Panc1 (cell line): Measurements from ENCODE around the gene GOLGA8M.
"Not testable (repeated sequence)": the region's sequence is repeated elsewhere in the genome, so short reads cannot be mapped to it uniquely, and the experiment has no call there.

Experiments used
- CTCF ChIP-seq: fragments of 450-650 bp; IDR thresholded peaks from 2 replicates; pipeline ENCODE4 v1.5.1; 2017; ENCODE audit warnings: mild to moderate bottlenecking
- POLR2AphosphoS5 ChIP-seq: IDR thresholded peaks from 2 replicates; pipeline ENCODE4 v1.6.1; 2012; ENCODE audit warnings: mild to moderate bottlenecking, low read depth, low read length, moderate library complexity
- SIN3A ChIP-seq: IDR thresholded peaks from 2 replicates; pipeline ENCODE4 v1.6.1; 2012; ENCODE audit warnings: low read depth, mild to moderate bottlenecking, low read length, moderate library complexity, borderline replicate concordance; ENCODE audit not compliant: insufficient read depth
- TCF7L2 ChIP-seq: IDR thresholded peaks from 2 replicates; pipeline ENCODE4 v1.6.1; 2011; ENCODE audit warnings: mild to moderate bottlenecking, low read depth, low read length, inconsistent platforms
- TF ChIP-seq, protein P1 (sequence below), 2 experiments: IDR thresholded peaks; 2 replicates each; pipeline ENCODE4 v1.6.1; 2011 to 2012; ENCODE audit warnings: low read depth in 2 of 2, control low read depth in 1 of 2, low read length in 1 of 2, mild to moderate bottlenecking in 1 of 2, moderate library complexity in 1 of 2; ENCODE audit not compliant: insufficient read depth in 1 of 2

DNA sequence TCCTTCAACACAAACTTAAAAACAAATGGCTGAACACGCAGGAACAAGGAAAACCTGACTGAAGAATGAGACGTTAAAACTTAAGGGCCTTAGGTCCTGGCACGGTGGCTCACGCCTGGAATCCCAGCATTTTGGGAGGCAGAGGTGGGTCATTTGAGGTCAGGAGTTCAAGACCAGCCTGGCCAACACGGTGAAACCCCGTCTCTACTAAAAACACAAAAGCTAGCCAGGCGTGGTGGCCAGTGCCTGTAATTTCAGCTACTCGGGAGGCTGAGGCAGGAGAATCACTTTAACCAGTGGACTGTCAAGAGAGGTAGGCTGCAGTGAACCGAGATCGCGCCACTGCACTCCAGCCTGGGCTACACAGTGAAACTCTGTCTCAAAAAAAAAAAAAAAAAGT, 6.4 kb upstream of the GOLGA8M start:
- not testable (repeated sequence) for TF ChIP-seq CTCF, POLR2AphosphoS5, TCF7L2, SIN3A
- TF ChIP-seq, protein P1, sequence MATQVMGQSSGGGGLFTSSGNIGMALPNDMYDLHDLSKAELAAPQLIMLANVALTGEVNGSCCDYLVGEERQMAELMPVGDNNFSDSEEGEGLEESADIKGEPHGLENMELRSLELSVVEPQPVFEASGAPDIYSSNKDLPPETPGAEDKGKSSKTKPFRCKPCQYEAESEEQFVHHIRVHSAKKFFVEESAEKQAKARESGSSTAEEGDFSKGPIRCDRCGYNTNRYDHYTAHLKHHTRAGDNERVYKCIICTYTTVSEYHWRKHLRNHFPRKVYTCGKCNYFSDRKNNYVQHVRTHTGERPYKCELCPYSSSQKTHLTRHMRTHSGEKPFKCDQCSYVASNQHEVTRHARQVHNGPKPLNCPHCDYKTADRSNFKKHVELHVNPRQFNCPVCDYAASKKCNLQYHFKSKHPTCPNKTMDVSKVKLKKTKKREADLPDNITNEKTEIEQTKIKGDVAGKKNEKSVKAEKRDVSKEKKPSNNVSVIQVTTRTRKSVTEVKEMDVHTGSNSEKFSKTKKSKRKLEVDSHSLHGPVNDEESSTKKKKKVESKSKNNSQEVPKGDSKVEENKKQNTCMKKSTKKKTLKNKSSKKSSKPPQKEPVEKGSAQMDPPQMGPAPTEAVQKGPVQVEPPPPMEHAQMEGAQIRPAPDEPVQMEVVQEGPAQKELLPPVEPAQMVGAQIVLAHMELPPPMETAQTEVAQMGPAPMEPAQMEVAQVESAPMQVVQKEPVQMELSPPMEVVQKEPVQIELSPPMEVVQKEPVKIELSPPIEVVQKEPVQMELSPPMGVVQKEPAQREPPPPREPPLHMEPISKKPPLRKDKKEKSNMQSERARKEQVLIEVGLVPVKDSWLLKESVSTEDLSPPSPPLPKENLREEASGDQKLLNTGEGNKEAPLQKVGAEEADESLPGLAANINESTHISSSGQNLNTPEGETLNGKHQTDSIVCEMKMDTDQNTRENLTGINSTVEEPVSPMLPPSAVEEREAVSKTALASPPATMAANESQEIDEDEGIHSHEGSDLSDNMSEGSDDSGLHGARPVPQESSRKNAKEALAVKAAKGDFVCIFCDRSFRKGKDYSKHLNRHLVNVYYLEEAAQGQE (IDR thresholded peaks at IDR 0.05; ENCODE audit: insufficient read depth in 1 of 2, low read depth in 2 of 2, low read length in 1 of 2), result not testable (repeated sequence)
